Peyer's patch (tissue), 4 donors: ENCODE data around the gene EXOSC5. TPM values are rescaled to one million over a fixed set of nuclear protein-coding genes. Genes with fewer than 3 reads are reported as not detected.

Experiments
- DNase-seq, 3 donors: peaks; one replicate each; pipeline ENCODE4 v3.0.0-alpha.2; 2017 to 2019
- H3K27ac ChIP-seq, 4 donors: fragments of 200-600 bp; sonication (generic); one replicate each; pipeline ENCODE4 v1.5.1; 2016 to 2019
- H3K27me3 ChIP-seq, 2 donors: fragments of 200-600 bp; sonication (generic); one replicate each; pipeline ENCODE4 v1.5.1; 2019
- H3K36me3 ChIP-seq, 3 donors: fragments of 200-600 bp; sonication (generic); one replicate each; pipeline ENCODE4 v1.5.1; 2016 to 2019
- H3K4me1 ChIP-seq, 4 donors: fragments of 200-600 bp; sonication (generic); one replicate each; pipeline ENCODE4 v1.5.1; 2016 to 2019
- H3K4me3 ChIP-seq, 4 donors: fragments of 200-600 bp; sonication (generic); 1 replicate in 3 of 4; 2 replicates in 1 of 4; pipeline ENCODE4 v1.5.1; 2016 to 2019; ENCODE audit warnings: mild to moderate bottlenecking in 1 of 4
- H3K9me3 ChIP-seq, 4 donors: fragments of 200-600 bp; sonication (generic); one replicate each; pipeline ENCODE4 v1.5.1; 2016 to 2019; ENCODE audit warnings: mild to moderate bottlenecking in 1 of 4
- CTCF ChIP-seq, 6 experiments: fragments of 450-650 bp in 4 of 6; fragments of 200-600 bp in 2 of 6; sonication (generic) in 1 of 6; IDR thresholded peaks; one replicate each; pipeline ENCODE4 v1.5.1; 2017 to 2019; ENCODE audit warnings: antibody characterized with exemption in 6 of 6, mild to moderate bottlenecking in 3 of 6, moderate library complexity in 1 of 6
- POLR2A ChIP-seq, 2 donors: fragments of 450-650 bp; IDR thresholded peaks; one replicate each; pipeline ENCODE4 v1.5.1; 2017; ENCODE audit warnings: antibody characterized with exemption in 2 of 2, mild to moderate bottlenecking in 2 of 2, moderate library complexity in 2 of 2
- total RNA-seq, 4 donors: library from RNA; depleted of rRNA; stranded (reverse); fragments of >200 nt; gene quantifications; one replicate each; pipeline ENCODE4 v1.1.0, GENCODE V29; 2016

EXOSC5 gene
- 10 to 100 TPM in 2 of 4 donors, 1 to 10 TPM in 2; 5.4 to 12.4 (median 10.0) TPM for total RNA-seq

- DNase-seq: peak; percentile 98 to 100 (median 99)
- Histone ChIP-seq H3K27ac (peak within 1 kb of the TSS; percentile 85 to 97 (median 86)), H3K36me3 (peaks cover 0 to 5% (median 0%) of the 10 kb centered on the region in 3 donors), H3K4me3 (peak within 1 kb of the TSS; percentile 89 to 99 (median 92)), H3K27me3 (no peaks in the 10 kb centered on the region), H3K4me1 (peaks cover 0 to 19% (median 4%) of the 10 kb centered on the region in 4 donors), H3K9me3 (no peaks in the 10 kb centered on the region)
- TF ChIP-seq POLR2A (IDR thresholded peaks at IDR 0.05): peak; percentile 29 to 62
- TF ChIP-seq CTCF (IDR thresholded peaks at IDR 0.05): peak in 3 of 6 experiments; percentile 2 to 24 (median 17)
Observed at GRCh38 chr19:41397086-41398049, at the start of gene EXOSC5, which contains the start of gene BCKDHA. Gene EXOSC5 (minus strand): TSS chr19:41397359. CDS start chr19:41397328, 31 bp downstream. Gene BCKDHA (plus strand): TSS chr19:41397818. CDS start chr19:41397828, 10 bp downstream.

- Histone ChIP-seq H3K9me3 (no peaks in the 10 kb centered on the region), H3K27ac (no peak overlapping the region), H3K36me3 (no peaks in the 10 kb centered on the region), H3K4me1 (peaks cover 0 to 19% (median 1%) of the 10 kb centered on the region in 4 donors), H3K27me3 (no peaks in the 10 kb centered on the region), H3K4me3 (peak overlapping the region in 1 of 4 donors; percentile 50)
- TF ChIP-seq POLR2A (IDR thresholded peaks at IDR 0.05) (no peak), CTCF (IDR thresholded peaks at IDR 0.05) (no peak)
- DNase-seq: peak in 1 of 3 donors; percentile 28
Observed at GRCh38 chr19:41445575-41445974, 48.4 kb upstream of the EXOSC5 start.

DNA sequence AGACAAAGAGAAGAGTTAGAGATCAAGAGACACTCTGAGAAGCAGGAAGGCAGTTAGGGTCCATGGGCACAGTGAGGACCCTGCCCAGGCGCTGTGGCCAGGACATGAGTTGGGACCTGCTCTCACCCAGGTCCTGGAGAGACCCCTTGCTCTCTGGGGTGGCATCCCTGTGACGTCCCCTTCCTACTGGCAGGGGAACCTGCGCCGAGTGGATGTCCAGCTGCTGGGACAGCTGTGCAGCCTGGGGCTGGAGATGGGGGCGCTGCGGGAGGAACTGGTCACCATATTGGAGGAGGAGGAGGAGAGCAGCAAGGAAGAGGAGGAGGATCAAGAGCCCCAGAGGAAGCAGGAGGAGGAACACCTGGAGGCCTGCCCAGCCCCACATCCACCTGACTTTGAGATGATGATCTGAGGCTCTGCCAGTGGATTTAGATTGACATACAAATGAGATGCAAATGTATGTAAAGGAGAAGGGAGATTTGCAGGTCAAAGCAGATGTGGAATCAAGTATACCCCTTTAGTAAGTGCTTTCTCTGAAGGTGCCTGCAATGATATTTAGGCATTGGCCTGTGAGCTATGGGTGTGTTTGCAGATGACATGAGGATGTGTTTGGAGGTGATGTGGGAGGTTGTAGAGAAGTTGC lies 46.8 kb upstream of the EXOSC5 start:
- Histone ChIP-seq H3K4me3 (peak overlapping the region in 3 of 4 donors; percentile 1 to 50 (median 44)), H3K36me3 (no peaks in the 10 kb centered on the region), H3K27ac (peak overlapping the region in 1 of 4 donors; percentile 69), H3K27me3 (no peaks in the 10 kb centered on the region), H3K9me3 (no peaks in the 10 kb centered on the region), H3K4me1 (peaks cover 0 to 17% (median 2%) of the 10 kb centered on the region in 4 donors)
- peak in 1 of 3 donors; percentile 33 for DNase-seq
- TF ChIP-seq POLR2A (IDR thresholded peaks at IDR 0.05) (no peak), CTCF (IDR thresholded peaks at IDR 0.05) (no peak)

DNA sequence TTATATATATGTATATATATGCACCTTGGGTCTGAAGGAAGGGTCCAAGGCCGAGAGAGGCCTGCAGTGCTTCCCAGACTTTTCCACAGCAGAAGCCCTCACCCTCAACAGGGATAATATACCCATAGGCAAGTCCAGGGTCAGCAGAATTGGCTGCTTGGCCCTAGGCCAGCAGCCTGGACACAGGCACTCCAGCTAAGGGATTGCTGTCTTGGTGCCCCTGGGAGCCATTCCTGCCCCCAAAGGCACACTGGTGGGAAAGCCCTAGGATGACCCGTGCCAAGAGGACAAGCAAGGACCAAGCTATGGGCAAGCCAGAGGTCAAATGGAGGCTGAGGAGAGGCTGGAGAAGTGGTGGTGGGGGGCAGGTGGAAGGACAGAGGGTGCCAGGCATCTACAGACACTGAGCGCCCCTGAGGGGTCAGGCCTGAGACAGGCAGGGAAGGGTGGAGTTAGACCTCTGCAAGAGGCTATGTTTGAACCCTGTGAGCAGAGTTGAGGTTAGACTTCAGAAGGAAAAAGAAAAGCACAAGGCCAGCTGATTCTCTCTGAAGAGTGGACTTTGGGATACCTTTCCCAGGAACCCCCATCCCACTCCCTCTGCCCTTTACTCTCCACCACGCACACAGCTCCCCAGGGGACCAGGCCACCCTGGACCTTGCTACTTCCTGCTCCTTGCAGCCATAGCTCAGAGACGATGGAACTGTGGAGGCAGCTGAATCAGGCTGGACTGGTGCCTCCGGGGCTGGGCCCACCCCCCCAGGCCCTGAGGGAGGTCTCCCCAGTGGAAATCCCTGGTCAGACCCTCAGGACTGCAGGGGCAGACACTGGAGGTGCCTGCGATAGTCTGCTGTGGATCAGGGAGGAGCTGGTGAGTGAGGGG lies 45.6 kb upstream of the EXOSC5 start, which contains the start of gene ERICH4:
Gene ERICH4, plus strand, starts transcription at position 684 of the 883 bp plus-strand sequence. Its CDS starts 14 bp downstream, at position 698.
- Histone ChIP-seq H3K27me3 (no peaks in the 10 kb centered on the region), H3K36me3 (peaks cover 0 to 4% (median 0%) of the 10 kb centered on the region in 3 donors), H3K4me1 (peaks cover 0 to 20% (median 3%) of the 10 kb centered on the region in 4 donors), H3K27ac (peak within 1 kb of the TSS in 3 of 4 donors; percentile 55 to 79 (median 77)), H3K4me3 (peak within 1 kb of the TSS in 3 of 4 donors; percentile 1 to 50 (median 44)), H3K9me3 (no peaks in the 10 kb centered on the region)
- no peak for TF ChIP-seq CTCF (IDR thresholded peaks at IDR 0.05)
- TF ChIP-seq POLR2A (IDR thresholded peaks at IDR 0.05): peak; percentile 78 to 88
- DNase-seq: peak in 2 of 3 donors; percentile 75 to 79
